Measurements from ENCODE around the gene ERC1.

- TF ChIP-seq POLR2AphosphoS5 (IDR thresholded peaks at IDR 0.05; ENCODE audit: low read depth, low read length), result no peak
- no peak for TF ChIP-seq POLR2A (IDR thresholded peaks at IDR 0.05; ENCODE audit: low read depth, low read length)
- TF ChIP-seq TAF1 (IDR thresholded peaks at IDR 0.05; ENCODE audit: low read depth, low read length), result no peak
These were observed 1.6 kb downstream of the ERC1 start for GRCh38 chr12:992647-993046.
